ENCODE data around the gene CXCL13. TPM values are rescaled to one million over a fixed set of nuclear protein-coding genes. Genes with fewer than 3 reads are reported as not detected.

The CXCL13 gene
- total RNA-seq, 1 experiment from 2014 or later: not detected

DNA sequence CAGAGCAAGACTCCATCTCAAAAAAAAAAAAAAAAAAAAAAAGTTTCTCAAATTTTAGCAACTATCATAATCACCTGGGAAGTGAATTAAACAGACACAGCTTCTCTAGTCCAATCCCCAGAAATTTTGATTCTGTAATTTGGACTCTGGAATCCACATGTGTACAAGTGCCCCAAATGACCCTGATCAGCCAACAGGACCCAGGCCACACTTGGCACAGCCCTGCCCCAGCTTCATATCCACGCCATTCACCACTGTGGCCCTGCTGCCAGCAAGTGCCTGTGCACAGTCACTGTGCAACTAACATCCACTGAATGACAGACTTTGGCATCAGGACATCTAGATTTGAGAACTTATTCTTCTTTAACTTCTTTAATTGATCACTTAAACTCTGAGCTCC is 14.1 kb upstream of the CXCL13 start:
- intact Hi-C loops (cut with micrococcal nuclease; ENCODE audit: unreplicated experiment): no loop called here
- H3K27me3 ChIP-seq (ENCODE audit: control insufficient read depth, insufficient read depth, low read length): no peaks in the 10 kb centered on the region
- no TSS peak for BruUV-seq (replicated peaks)
- ChIA-PET POLR2A (no interaction called here), CTCF (no interaction called here)
- no peak overlapping the region for H3K27ac ChIP-seq (ENCODE audit: low read length)
- in situ Hi-C loops (cut with HindIII; ENCODE audit: low pct_unique_long_range_greater_than_20kb, low sequenced_read_pairs): no loop called here
- no peak overlapping the region for H3K4me3 ChIP-seq (ENCODE audit: low read depth in 2 of 2, low read length in 2 of 2)
- no peaks in the 10 kb centered on the region for H3K4me1 ChIP-seq (ENCODE audit: control insufficient read depth, insufficient read depth, low read length)
- H3K9me3 ChIP-seq (ENCODE audit: control insufficient read depth, insufficient read depth, low read depth, low read length): no peaks in the 10 kb centered on the region
- ATAC-seq (no peak), DNase-seq (ENCODE audit: low read depth, low spot score) (no peak)
- H3K36me3 ChIP-seq (ENCODE audit: control insufficient read depth, insufficient read depth, low read length): no peaks in the 10 kb centered on the region
- no peak for TF ChIP-seq POLR2AphosphoS5 (IDR thresholded peaks at IDR 0.05; ENCODE audit: low read depth, low read length)
- TF ChIP-seq, protein P1, sequence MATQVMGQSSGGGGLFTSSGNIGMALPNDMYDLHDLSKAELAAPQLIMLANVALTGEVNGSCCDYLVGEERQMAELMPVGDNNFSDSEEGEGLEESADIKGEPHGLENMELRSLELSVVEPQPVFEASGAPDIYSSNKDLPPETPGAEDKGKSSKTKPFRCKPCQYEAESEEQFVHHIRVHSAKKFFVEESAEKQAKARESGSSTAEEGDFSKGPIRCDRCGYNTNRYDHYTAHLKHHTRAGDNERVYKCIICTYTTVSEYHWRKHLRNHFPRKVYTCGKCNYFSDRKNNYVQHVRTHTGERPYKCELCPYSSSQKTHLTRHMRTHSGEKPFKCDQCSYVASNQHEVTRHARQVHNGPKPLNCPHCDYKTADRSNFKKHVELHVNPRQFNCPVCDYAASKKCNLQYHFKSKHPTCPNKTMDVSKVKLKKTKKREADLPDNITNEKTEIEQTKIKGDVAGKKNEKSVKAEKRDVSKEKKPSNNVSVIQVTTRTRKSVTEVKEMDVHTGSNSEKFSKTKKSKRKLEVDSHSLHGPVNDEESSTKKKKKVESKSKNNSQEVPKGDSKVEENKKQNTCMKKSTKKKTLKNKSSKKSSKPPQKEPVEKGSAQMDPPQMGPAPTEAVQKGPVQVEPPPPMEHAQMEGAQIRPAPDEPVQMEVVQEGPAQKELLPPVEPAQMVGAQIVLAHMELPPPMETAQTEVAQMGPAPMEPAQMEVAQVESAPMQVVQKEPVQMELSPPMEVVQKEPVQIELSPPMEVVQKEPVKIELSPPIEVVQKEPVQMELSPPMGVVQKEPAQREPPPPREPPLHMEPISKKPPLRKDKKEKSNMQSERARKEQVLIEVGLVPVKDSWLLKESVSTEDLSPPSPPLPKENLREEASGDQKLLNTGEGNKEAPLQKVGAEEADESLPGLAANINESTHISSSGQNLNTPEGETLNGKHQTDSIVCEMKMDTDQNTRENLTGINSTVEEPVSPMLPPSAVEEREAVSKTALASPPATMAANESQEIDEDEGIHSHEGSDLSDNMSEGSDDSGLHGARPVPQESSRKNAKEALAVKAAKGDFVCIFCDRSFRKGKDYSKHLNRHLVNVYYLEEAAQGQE (IDR thresholded peaks at IDR 0.05; ENCODE audit: insufficient read depth in 1 of 2, low read depth in 2 of 2, low read length in 1 of 2): no peak

DNA sequence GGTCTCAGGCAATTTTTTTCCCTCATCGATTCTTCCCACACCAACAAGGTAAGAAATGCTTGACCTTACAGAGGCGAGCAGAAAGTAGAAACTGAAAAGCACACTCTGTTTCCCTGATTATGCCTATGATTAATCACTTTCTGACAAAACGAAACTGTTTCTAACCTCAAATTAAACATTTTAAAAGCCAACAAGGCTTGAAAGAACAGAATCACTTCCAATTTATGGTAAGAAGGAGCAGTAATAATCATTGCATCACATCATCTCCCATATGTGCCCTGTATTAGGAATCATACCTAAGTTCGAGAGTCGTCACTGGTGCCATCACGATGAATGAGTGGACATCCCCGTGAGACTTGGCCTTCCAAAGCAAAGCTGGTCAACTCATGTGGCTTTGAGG is 12.5 kb upstream of the CXCL13 start:
- ATAC-seq: no peak

DNA sequence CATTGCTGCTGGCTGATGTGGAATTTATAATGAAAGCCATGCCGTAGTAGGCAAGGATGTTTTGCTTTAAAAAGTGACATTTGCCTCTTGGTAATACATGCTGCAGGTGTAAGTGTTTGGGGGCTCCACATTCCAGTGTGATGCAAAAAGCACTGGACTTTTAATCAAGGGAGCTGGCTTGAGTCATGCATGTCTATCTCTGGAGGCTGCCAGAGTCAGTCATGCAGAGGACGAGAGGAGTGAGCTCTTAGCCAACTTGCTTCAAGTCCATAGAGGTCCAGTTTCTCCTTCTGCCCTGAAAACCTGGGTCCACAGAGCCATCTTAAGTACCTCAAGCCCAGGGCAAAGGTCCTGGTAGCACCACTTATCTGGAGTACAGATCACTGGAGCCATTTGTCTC is 11.6 kb upstream of the CXCL13 start:
- TF ChIP-seq, protein P2, sequence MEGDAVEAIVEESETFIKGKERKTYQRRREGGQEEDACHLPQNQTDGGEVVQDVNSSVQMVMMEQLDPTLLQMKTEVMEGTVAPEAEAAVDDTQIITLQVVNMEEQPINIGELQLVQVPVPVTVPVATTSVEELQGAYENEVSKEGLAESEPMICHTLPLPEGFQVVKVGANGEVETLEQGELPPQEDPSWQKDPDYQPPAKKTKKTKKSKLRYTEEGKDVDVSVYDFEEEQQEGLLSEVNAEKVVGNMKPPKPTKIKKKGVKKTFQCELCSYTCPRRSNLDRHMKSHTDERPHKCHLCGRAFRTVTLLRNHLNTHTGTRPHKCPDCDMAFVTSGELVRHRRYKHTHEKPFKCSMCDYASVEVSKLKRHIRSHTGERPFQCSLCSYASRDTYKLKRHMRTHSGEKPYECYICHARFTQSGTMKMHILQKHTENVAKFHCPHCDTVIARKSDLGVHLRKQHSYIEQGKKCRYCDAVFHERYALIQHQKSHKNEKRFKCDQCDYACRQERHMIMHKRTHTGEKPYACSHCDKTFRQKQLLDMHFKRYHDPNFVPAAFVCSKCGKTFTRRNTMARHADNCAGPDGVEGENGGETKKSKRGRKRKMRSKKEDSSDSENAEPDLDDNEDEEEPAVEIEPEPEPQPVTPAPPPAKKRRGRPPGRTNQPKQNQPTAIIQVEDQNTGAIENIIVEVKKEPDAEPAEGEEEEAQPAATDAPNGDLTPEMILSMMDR (IDR thresholded peaks at IDR 0.05): no peak
- TF ChIP-seq, protein P1 (IDR thresholded peaks at IDR 0.05; ENCODE audit: insufficient read depth in 1 of 2, low read depth in 2 of 2, low read length in 1 of 2): no peak
- TF ChIP-seq TCF7L2 (IDR thresholded peaks at IDR 0.05; ENCODE audit: low read depth, low read length) (no peak), SIN3A (IDR thresholded peaks at IDR 0.05; ENCODE audit: borderline replicate concordance, insufficient read depth, low read depth, low read length) (no peak), POLR2AphosphoS5 (IDR thresholded peaks at IDR 0.05; ENCODE audit: low read depth, low read length) (no peak)
- BruUV-seq (replicated peaks): no TSS peak
- in situ Hi-C loops (cut with HindIII; ENCODE audit: low pct_unique_long_range_greater_than_20kb, low sequenced_read_pairs): no loop called here
- ChIA-PET POLR2A (no interaction called here), CTCF (no interaction called here)
- intact Hi-C loops (cut with micrococcal nuclease; ENCODE audit: unreplicated experiment): no loop called here
- Histone ChIP-seq H3K4me1 (ENCODE audit: control insufficient read depth, insufficient read depth, low read length) (no peaks in the 10 kb centered on the region), H3K36me3 (ENCODE audit: control insufficient read depth, insufficient read depth, low read length) (no peaks in the 10 kb centered on the region), H3K9me3 (ENCODE audit: control insufficient read depth, insufficient read depth, low read depth, low read length) (no peaks in the 10 kb centered on the region), H3K27ac (ENCODE audit: low read length) (no peak overlapping the region), H3K27me3 (ENCODE audit: control insufficient read depth, insufficient read depth, low read length) (no peaks in the 10 kb centered on the region), H3K4me3 (ENCODE audit: low read depth in 2 of 2, low read length in 2 of 2) (no peak overlapping the region)
- DNase-seq (ENCODE audit: low read depth, low spot score): no peak
- no peak for ATAC-seq

More for the DNA sequence above, 12.5 kb upstream of the CXCL13 start:
- Histone ChIP-seq H3K36me3 (ENCODE audit: control insufficient read depth, insufficient read depth, low read length) (no peaks in the 10 kb centered on the region), H3K4me3 (ENCODE audit: low read depth in 2 of 2, low read length in 2 of 2) (no peak overlapping the region), H3K9me3 (ENCODE audit: control insufficient read depth, insufficient read depth, low read depth, low read length) (no peaks in the 10 kb centered on the region), H3K27me3 (ENCODE audit: control insufficient read depth, insufficient read depth, low read length) (no peaks in the 10 kb centered on the region), H3K4me1 (ENCODE audit: control insufficient read depth, insufficient read depth, low read length) (no peaks in the 10 kb centered on the region), H3K27ac (ENCODE audit: low read length) (no peak overlapping the region)
- no peak for TF ChIP-seq TCF7L2 (IDR thresholded peaks at IDR 0.05; ENCODE audit: low read depth, low read length)
- TF ChIP-seq, protein P2 (IDR thresholded peaks at IDR 0.05): no peak
- TF ChIP-seq POLR2AphosphoS5 (IDR thresholded peaks at IDR 0.05; ENCODE audit: low read depth, low read length): no peak
- TF ChIP-seq SIN3A (IDR thresholded peaks at IDR 0.05; ENCODE audit: borderline replicate concordance, insufficient read depth, low read depth, low read length): no peak
- POLR2A ChIA-PET: no interaction called here
- intact Hi-C loops (cut with micrococcal nuclease; ENCODE audit: unreplicated experiment): no loop called here
- DNase-seq (ENCODE audit: low read depth, low spot score): no peak
- in situ Hi-C loops (cut with HindIII; ENCODE audit: low pct_unique_long_range_greater_than_20kb, low sequenced_read_pairs): no loop called here
- CTCF ChIA-PET: no interaction called here
- BruUV-seq (replicated peaks): no TSS peak

Measured in Panc1 (cell line).